A673 (cell line): ENCODE data around the gene PKNOX2. TPM values are rescaled to one million over a fixed set of nuclear protein-coding genes. Genes with fewer than 3 reads are reported as not detected.

Experiments
- BruUV-seq: library from RNA; stranded (reverse); fragments of 400-500 nt; replicated peaks from 2 replicates; lab custom pipeline; 2021; lab: Mats Ljungman, UMichigan
- CTCF ChIA-PET: fragments of 300-600 bp; sonication (Branson Sonifier 250); formaldehyde crosslinking; loops from one replicate; lab custom pipeline; 2022; ENCODE audit warnings: antibody characterized with exemption; lab: Charles Lee
- POLR2A ChIA-PET: fragments of 300-600 bp; sonication (Branson Sonifier 250); formaldehyde crosslinking; loops from one replicate; lab custom pipeline; 2022; ENCODE audit warnings: antibody characterized with exemption; ENCODE audit not compliant: low non-redundant PET; lab: Charles Lee
- DNase-seq: peaks from one replicate; pipeline ENCODE4 v3.0.0-alpha.2; 2015; ENCODE audit warnings: low spot score
- H3K27ac ChIP-seq: fragments of 200-600 bp; sonication (generic); 2 replicates; pipeline ENCODE4 v1.5.1; 2016; ENCODE audit warnings: mixed run types, low read depth, mild to moderate bottlenecking, mixed read lengths, antibody characterized with exemption, low read length; ENCODE audit not compliant: poor library complexity, severe bottlenecking
- H3K27me3 ChIP-seq: fragments of 200-600 bp; sonication (generic); replicated peaks from 2 replicates; pipeline ENCODE4 v1.6.1; 2017; ENCODE audit warnings: mixed run types, low read depth, mild to moderate bottlenecking, mixed read lengths, antibody characterized with exemption, low read length; ENCODE audit not compliant: insufficient read depth, poor library complexity
- H3K36me3 ChIP-seq: fragments of 200-600 bp; sonication (generic); 2 replicates; pipeline ENCODE4 v1.6.1; 2016; ENCODE audit warnings: mixed run types, mild to moderate bottlenecking, mixed read lengths, antibody characterized with exemption, low read length; ENCODE audit not compliant: insufficient read depth, poor library complexity, severe bottlenecking
- H3K4me1 ChIP-seq: fragments of 200-600 bp; sonication (generic); 2 replicates; pipeline ENCODE4 v1.6.1; 2017; ENCODE audit warnings: mixed run types, mild to moderate bottlenecking, mixed read lengths, antibody characterized with exemption, low read length; ENCODE audit not compliant: insufficient read depth, poor library complexity, severe bottlenecking
- H3K4me3 ChIP-seq: fragments of 200-600 bp; sonication (generic); 2 replicates; pipeline ENCODE4 v1.5.1; 2016; ENCODE audit warnings: low read depth, mixed run types, mild to moderate bottlenecking, mixed read lengths, low read length; ENCODE audit not compliant: poor library complexity, severe bottlenecking
- H3K9me3 ChIP-seq: fragments of 200-600 bp; sonication (generic); 2 replicates; pipeline ENCODE4 v1.6.1; 2016; ENCODE audit warnings: mixed run types, low read depth, mild to moderate bottlenecking, mixed read lengths, antibody characterized with exemption, low read length; ENCODE audit not compliant: poor library complexity, severe bottlenecking
- CTCF ChIP-seq: fragments of 300-800, 200-600 bp; sonication (generic); conservative IDR thresholded peaks from 2 replicates; pipeline ENCODE4 v1.5.1; 2017; ENCODE audit warnings: low read depth, mild to moderate bottlenecking, antibody characterized with exemption, low read length, moderate library complexity, mixed read lengths
- EZH2 ChIP-seq: fragments of 200-600 bp; sonication (generic); IDR thresholded peaks from 2 replicates; pipeline ENCODE4 v1.6.1; 2017; ENCODE audit warnings: borderline replicate concordance, low read depth, mild to moderate bottlenecking, mixed read lengths, antibody characterized with exemption, low read length; ENCODE audit not compliant: poor library complexity, severe bottlenecking
- intact Hi-C: fragments of 100-400 bp; cut with micrococcal nuclease; formaldehyde crosslinking; loops from one replicate; pipeline ENCODE4 v1.10.0; 2022; ENCODE audit not compliant: unreplicated experiment
- total RNA-seq: library from RNA; stranded (reverse); gene quantifications from 2 replicates; pipeline ENCODE4 v1.2.3, GENCODE V29; 2021

Gene PKNOX2
- total RNA-seq, 1 experiment from 2014 or later = 1.1 TPM

DNA sequence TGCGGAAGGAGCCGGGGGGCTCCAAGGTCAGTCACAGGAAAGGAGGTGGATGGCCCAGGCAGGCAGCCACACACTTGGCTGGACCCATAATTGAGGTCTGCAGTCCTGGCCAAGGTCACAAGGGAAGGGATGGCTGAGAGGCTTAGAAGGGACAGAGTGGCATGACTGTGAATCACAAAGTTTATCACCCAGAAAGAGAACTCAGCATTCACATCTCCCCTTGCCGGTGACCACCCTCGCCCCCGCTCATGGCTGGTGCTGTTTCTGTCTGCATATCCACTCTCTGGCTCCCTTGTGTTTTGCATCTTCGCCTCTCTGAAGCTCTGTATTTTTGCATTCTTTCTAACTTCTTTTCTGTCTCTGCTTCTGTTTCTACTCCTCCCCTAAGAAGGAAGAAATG, 214.0 kb downstream of the PKNOX2 start:
- H3K4me3 ChIP-seq = no peak overlapping the region
- DNase-seq = no peak
- peaks cover 46% of the 10 kb centered on the region for H3K27me3 ChIP-seq
- H3K27ac ChIP-seq = no peak overlapping the region
- ChIA-PET CTCF (no interaction called here), POLR2A (no interaction called here)
- no peaks in the 10 kb centered on the region for H3K4me1 ChIP-seq
- H3K9me3 ChIP-seq = no peaks in the 10 kb centered on the region
- TF ChIP-seq CTCF (no peak), EZH2 (no peak)
- H3K36me3 ChIP-seq = no peaks in the 10 kb centered on the region
- intact Hi-C loops = no loop called here
- no TSS peak for BruUV-seq

GRCh38 chr11:125379565-125379964, 215.0 kb downstream of the PKNOX2 start:
- TF ChIP-seq CTCF (no peak), EZH2 (no peak)
- Histone ChIP-seq H3K36me3 (no peaks in the 10 kb centered on the region), H3K9me3 (no peaks in the 10 kb centered on the region), H3K27me3 (peaks cover 46% of the 10 kb centered on the region), H3K27ac (no peak overlapping the region), H3K4me1 (no peaks in the 10 kb centered on the region), H3K4me3 (no peak overlapping the region)
- BruUV-seq = no TSS peak
- POLR2A ChIA-PET = no interaction called here
- no peak for DNase-seq
- intact Hi-C loops = no loop called here
- CTCF ChIA-PET = interaction anchor here (0.5 kb wide), 1 partner anchor 30 kb away, joined by 3 read pairs; no protein-coding TSS in a partner anchor

DNA sequence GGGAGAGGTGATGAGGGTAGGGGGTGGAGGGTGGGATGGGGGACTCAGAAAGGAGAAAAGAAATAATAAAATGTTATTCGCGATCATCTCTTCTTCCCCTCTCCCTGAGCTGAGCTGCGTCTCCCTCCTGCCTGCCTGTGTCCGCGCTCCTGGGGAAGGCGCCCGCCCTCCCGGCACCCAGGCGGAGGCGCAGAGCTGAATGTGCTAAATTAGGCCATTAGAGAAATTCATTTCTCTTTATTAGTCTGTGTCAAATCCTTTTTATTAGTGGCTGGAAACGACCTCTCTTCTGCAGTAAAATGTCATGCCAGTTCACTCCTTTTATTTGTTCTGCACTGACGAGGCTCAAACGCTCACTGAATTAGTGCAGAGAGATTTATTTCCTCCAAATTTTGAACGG, 215.4 kb downstream of the PKNOX2 start:
- no peak for DNase-seq
- Histone ChIP-seq H3K9me3 (no peaks in the 10 kb centered on the region), H3K36me3 (no peaks in the 10 kb centered on the region), H3K4me3 (no peak overlapping the region), H3K4me1 (no peaks in the 10 kb centered on the region), H3K27ac (no peak overlapping the region), H3K27me3 (peaks cover 46% of the 10 kb centered on the region)
- BruUV-seq = no TSS peak
- intact Hi-C loops = no loop called here
- TF ChIP-seq EZH2 (no peak), CTCF (no peak)
- ChIA-PET POLR2A (no interaction called here), CTCF (no interaction called here)
